ENCODE data around the gene KCTD14. TPM values are rescaled to one million over a fixed set of nuclear protein-coding genes. Genes with fewer than 3 reads are reported as not detected.

Gene KCTD14
- total RNA-seq, 1 experiment from 2014 or later, result 1.6 TPM

DNA sequence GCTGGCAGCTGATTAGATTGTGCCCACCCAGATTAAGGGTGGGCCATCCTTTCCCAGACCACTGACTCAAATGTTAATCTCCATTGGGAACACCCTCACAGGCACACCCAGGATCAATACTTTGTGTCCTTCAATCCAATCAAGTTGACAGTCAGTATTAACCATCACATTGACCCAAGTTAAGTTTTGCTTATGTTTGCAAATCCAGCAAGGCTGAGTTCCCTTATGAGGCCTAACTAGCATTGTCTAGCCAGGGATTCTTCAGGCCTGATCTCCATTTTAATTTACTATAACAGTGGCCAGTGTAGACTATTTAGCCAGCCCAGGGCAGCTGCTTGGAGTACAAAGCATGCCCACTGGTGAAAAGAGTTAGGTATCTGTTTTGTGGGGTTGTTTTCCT lies 2.3 kb upstream of the KCTD14 start:
- no TSS peak for BruUV-seq (replicated peaks)
- no peak overlapping the region for H3K27ac ChIP-seq (ENCODE audit: low read length)
- POLR2A ChIA-PET (ENCODE audit: unreplicated experiment), result no interaction called here
- no peaks in the 10 kb centered on the region for H3K79me2 ChIP-seq (ENCODE audit: low read length)
- no peaks in the 10 kb centered on the region for H4K20me1 ChIP-seq (ENCODE audit: low read length)
- no peak overlapping the region for H3K4me3 ChIP-seq (ENCODE audit: low read length)
- H3K4me1 ChIP-seq (ENCODE audit: insufficient read depth, low read length), result peaks cover 26% of the 10 kb centered on the region
- no peaks in the 10 kb centered on the region for H3K27me3 ChIP-seq (ENCODE audit: low read length)
- CTCF ChIA-PET, result no interaction called here
- H3F3A ChIP-seq (ENCODE audit: low read length, unreplicated experiment), result no peaks in the 10 kb centered on the region
- H3K9me3 ChIP-seq (ENCODE audit: low read length), result no peaks in the 10 kb centered on the region
- DNase-seq (no peak), ATAC-seq (no peak)
- no peak overlapping the region for H2AFZ ChIP-seq (ENCODE audit: low read length)
- TF ChIP-seq EZH2 (IDR thresholded peaks at IDR 0.05; ENCODE audit: low read length, unreplicated experiment) (no peak), EZH2phosphoT487 (IDR thresholded peaks at IDR 0.05; ENCODE audit: borderline replicate concordance, low read length) (no peak)
- TF ChIP-seq, protein P1, sequence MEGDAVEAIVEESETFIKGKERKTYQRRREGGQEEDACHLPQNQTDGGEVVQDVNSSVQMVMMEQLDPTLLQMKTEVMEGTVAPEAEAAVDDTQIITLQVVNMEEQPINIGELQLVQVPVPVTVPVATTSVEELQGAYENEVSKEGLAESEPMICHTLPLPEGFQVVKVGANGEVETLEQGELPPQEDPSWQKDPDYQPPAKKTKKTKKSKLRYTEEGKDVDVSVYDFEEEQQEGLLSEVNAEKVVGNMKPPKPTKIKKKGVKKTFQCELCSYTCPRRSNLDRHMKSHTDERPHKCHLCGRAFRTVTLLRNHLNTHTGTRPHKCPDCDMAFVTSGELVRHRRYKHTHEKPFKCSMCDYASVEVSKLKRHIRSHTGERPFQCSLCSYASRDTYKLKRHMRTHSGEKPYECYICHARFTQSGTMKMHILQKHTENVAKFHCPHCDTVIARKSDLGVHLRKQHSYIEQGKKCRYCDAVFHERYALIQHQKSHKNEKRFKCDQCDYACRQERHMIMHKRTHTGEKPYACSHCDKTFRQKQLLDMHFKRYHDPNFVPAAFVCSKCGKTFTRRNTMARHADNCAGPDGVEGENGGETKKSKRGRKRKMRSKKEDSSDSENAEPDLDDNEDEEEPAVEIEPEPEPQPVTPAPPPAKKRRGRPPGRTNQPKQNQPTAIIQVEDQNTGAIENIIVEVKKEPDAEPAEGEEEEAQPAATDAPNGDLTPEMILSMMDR (conservative IDR thresholded peaks at IDR 0.05; ENCODE audit: low read depth, low read length), result no peak
- H3K36me3 ChIP-seq (ENCODE audit: low read depth, low read length), result no peaks in the 10 kb centered on the region
- H3K9me2 ChIP-seq (replicated peaks; ENCODE audit: low read length), result no peaks in the 10 kb centered on the region
- no peak overlapping the region for H3K9ac ChIP-seq (ENCODE audit: low read length)
- no peak overlapping the region for H3K4me2 ChIP-seq (ENCODE audit: low read length)
- intact Hi-C loops (cut with micrococcal nuclease), result no loop called here

GRCh38 chr11:78023426-78023825 lies 350 bp upstream of the KCTD14 start:
- Histone ChIP-seq H3K27ac (ENCODE audit: low read length) (no peak overlapping the region), H3K4me2 (ENCODE audit: low read length) (peak overlapping the region; percentile 36)

DNA sequence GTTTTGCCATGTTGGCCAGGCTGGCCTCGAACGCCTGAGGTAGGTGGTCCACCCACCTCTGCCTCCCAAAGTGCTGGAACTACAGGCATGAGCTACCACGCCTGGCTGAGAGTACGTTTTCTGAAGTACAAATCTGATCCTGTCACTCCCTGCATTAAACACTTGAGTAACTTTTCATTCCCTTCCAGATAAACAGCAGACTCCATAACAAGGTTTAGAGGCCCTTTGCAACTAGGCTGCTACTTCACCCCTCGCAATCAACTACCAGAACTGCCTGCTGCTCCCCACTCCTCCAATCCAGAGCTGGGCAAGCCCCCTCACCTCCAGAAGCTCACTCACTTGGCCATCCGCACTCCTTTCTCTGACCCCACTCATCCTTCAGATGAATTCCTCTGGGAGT lies 1.5 kb downstream of the KCTD14 start:
- H2AFZ ChIP-seq (ENCODE audit: low read length), result no peak overlapping the region
- ChIA-PET POLR2A (ENCODE audit: unreplicated experiment) (no interaction called here), CTCF (no interaction called here)
- no peak for DNase-seq
- no peak for ATAC-seq
- H3K27me3 ChIP-seq (ENCODE audit: low read length), result no peaks in the 10 kb centered on the region
- no peaks in the 10 kb centered on the region for H4K20me1 ChIP-seq (ENCODE audit: low read length)
- TF ChIP-seq EZH2 (IDR thresholded peaks at IDR 0.05; ENCODE audit: low read length, unreplicated experiment) (no peak), EZH2phosphoT487 (IDR thresholded peaks at IDR 0.05; ENCODE audit: borderline replicate concordance, low read length) (no peak)
- TF ChIP-seq, protein P1 (conservative IDR thresholded peaks at IDR 0.05; ENCODE audit: low read depth, low read length), result no peak
- H3K4me3 ChIP-seq (ENCODE audit: low read length), result no peak overlapping the region
- no peaks in the 10 kb centered on the region for H3K36me3 ChIP-seq (ENCODE audit: low read depth, low read length)
- no peaks in the 10 kb centered on the region for H3K9me2 ChIP-seq (replicated peaks; ENCODE audit: low read length)
- no peaks in the 10 kb centered on the region for H3K79me2 ChIP-seq (ENCODE audit: low read length)
- no peak overlapping the region for H3K27ac ChIP-seq (ENCODE audit: low read length)
- H3F3A ChIP-seq (ENCODE audit: low read length, unreplicated experiment), result no peaks in the 10 kb centered on the region
- no TSS peak for BruUV-seq (replicated peaks)
- no peaks in the 10 kb centered on the region for H3K9me3 ChIP-seq (ENCODE audit: low read length)
- H3K4me1 ChIP-seq (ENCODE audit: insufficient read depth, low read length), result peaks cover 13% of the 10 kb centered on the region
- no peak overlapping the region for H3K4me2 ChIP-seq (ENCODE audit: low read length)
- H3K9ac ChIP-seq (ENCODE audit: low read length), result no peak overlapping the region
- intact Hi-C loops (cut with micrococcal nuclease), result no loop called here

More at GRCh38 chr11:78023426-78023825, 350 bp upstream of the KCTD14 start:
- Histone ChIP-seq H3K27me3 (ENCODE audit: low read length) (no peaks in the 10 kb centered on the region), H3K4me1 (ENCODE audit: insufficient read depth, low read length) (peaks cover 22% of the 10 kb centered on the region), H3K4me3 (ENCODE audit: low read length) (peak overlapping the region; percentile 19; the same call in 1 of the 2 replicates), H3F3A (ENCODE audit: low read length, unreplicated experiment) (no peaks in the 10 kb centered on the region), H2AFZ (ENCODE audit: low read length) (peak overlapping the region; percentile 55; the same call in 1 of the 2 replicates), H3K79me2 (ENCODE audit: low read length) (no peaks in the 10 kb centered on the region), H3K9me3 (ENCODE audit: low read length) (no peaks in the 10 kb centered on the region), H4K20me1 (ENCODE audit: low read length) (no peaks in the 10 kb centered on the region), H3K36me3 (ENCODE audit: low read depth, low read length) (no peaks in the 10 kb centered on the region), H3K9ac (ENCODE audit: low read length) (no peak overlapping the region), H3K9me2 (replicated peaks; ENCODE audit: low read length) (no peaks in the 10 kb centered on the region)
- CTCF ChIA-PET, result no interaction called here
- intact Hi-C loops (cut with micrococcal nuclease), result no loop called here
- ATAC-seq, result no peak
- TF ChIP-seq EZH2phosphoT487 (IDR thresholded peaks at IDR 0.05; ENCODE audit: borderline replicate concordance, low read length) (no peak), EZH2 (IDR thresholded peaks at IDR 0.05; ENCODE audit: low read length, unreplicated experiment) (no peak)
- TF ChIP-seq, protein P1 (conservative IDR thresholded peaks at IDR 0.05; ENCODE audit: low read depth, low read length), result no peak
- no TSS peak for BruUV-seq (replicated peaks)
- POLR2A ChIA-PET (ENCODE audit: unreplicated experiment), result no interaction called here
- no peak for DNase-seq

Data from PC-3 (cell line).